Parathyroid adenoma (tissue), 2 donors: ENCODE measurements around the gene FAM227B.

Source experiments
- H2AFZ ChIP-seq: fragments of 300-600 bp; sonication (generic); one replicate; pipeline ENCODE4 v1.7.0; 2017; ENCODE audit warnings: antibody characterized with exemption, mild to moderate bottlenecking
- H3K27ac ChIP-seq: fragments of 300-600 bp; sonication (generic); one replicate; pipeline ENCODE4 v1.7.0; 2017
- H3K27me3 ChIP-seq: fragments of 300-600 bp; sonication (generic); one replicate; pipeline ENCODE4 v1.7.0; 2017; ENCODE audit warnings: low read length; ENCODE audit not compliant: control insufficient read depth, insufficient read depth
- H3K36me3 ChIP-seq: fragments of 300-600 bp; sonication (generic); one replicate; pipeline ENCODE4 v1.7.0; 2017; ENCODE audit warnings: low read length; ENCODE audit not compliant: control insufficient read depth, insufficient read depth
- H3K4me1 ChIP-seq: fragments of 300-600 bp; sonication (generic); one replicate; pipeline ENCODE4 v1.7.0; 2017; ENCODE audit warnings: control low read depth
- H3K4me2 ChIP-seq: fragments of 300-600 bp; sonication (generic); one replicate; pipeline ENCODE4 v1.7.0; 2017; ENCODE audit warnings: low read length
- H3K4me3 ChIP-seq: fragments of 300-600 bp; sonication (generic); one replicate; pipeline ENCODE4 v1.7.0; 2017; ENCODE audit warnings: low read depth, low read length
- H3K79me2 ChIP-seq: fragments of 300-600 bp; sonication (generic); one replicate; pipeline ENCODE4 v1.7.0; 2017; ENCODE audit warnings: control low read depth
- H3K9ac ChIP-seq: fragments of 300-600 bp; sonication (generic); one replicate; pipeline ENCODE4 v1.7.0; 2017; ENCODE audit warnings: mild to moderate bottlenecking
- H3K9me3 ChIP-seq: fragments of 300-600 bp; sonication (generic); one replicate; pipeline ENCODE4 v1.7.0; 2017; ENCODE audit warnings: low read length; ENCODE audit not compliant: control insufficient read depth
- CTCF ChIP-seq: fragments of 300-600 bp; sonication (generic); IDR thresholded peaks from one replicate; pipeline ENCODE4 v1.7.0; 2017; ENCODE audit warnings: antibody characterized with exemption, mild to moderate bottlenecking
- donor health status: primary hyperparathyroidism.

The FAM227B gene

GRCh38 chr15:49645277-49645676 lies 24.7 kb upstream of the FAM227B start:
- no peaks in the 10 kb centered on the region for H3K79me2 ChIP-seq
- no peaks in the 10 kb centered on the region for H3K4me1 ChIP-seq
- no peaks in the 10 kb centered on the region for H3K9me3 ChIP-seq
- no peak overlapping the region for H2AFZ ChIP-seq
- H3K4me3 ChIP-seq: no peak overlapping the region
- H3K27ac ChIP-seq: peak overlapping the region; percentile 20
- no peak overlapping the region for H3K9ac ChIP-seq
- no peaks in the 10 kb centered on the region for H3K36me3 ChIP-seq
- TF ChIP-seq CTCF: no peak
- H3K4me2 ChIP-seq: peak overlapping the region; percentile 34
- H3K27me3 ChIP-seq: no peaks in the 10 kb centered on the region

- no peak overlapping the region for H3K4me2 ChIP-seq
- no peaks in the 10 kb centered on the region for H3K36me3 ChIP-seq
- no peak overlapping the region for H2AFZ ChIP-seq
- no peaks in the 10 kb centered on the region for H3K9me3 ChIP-seq
- no peak overlapping the region for H3K27ac ChIP-seq
- no peak for TF ChIP-seq CTCF
- H3K4me1 ChIP-seq: no peaks in the 10 kb centered on the region
- H3K79me2 ChIP-seq: no peaks in the 10 kb centered on the region
- no peak overlapping the region for H3K9ac ChIP-seq
- H3K4me3 ChIP-seq: no peak overlapping the region
- no peaks in the 10 kb centered on the region for H3K27me3 ChIP-seq
Observed at GRCh38 chr15:49644364-49644794, 23.8 kb upstream of the FAM227B start.

- H3K4me3 ChIP-seq: no peak overlapping the region
- no peaks in the 10 kb centered on the region for H3K9me3 ChIP-seq
- no peak overlapping the region for H3K4me2 ChIP-seq
- H3K4me1 ChIP-seq: no peaks in the 10 kb centered on the region
- H3K27ac ChIP-seq: no peak overlapping the region
- H2AFZ ChIP-seq: no peak overlapping the region
- no peak for TF ChIP-seq CTCF
- H3K9ac ChIP-seq: no peak overlapping the region
- no peaks in the 10 kb centered on the region for H3K27me3 ChIP-seq
- H3K36me3 ChIP-seq: no peaks in the 10 kb centered on the region
- H3K79me2 ChIP-seq: no peaks in the 10 kb centered on the region
Observed at GRCh38 chr15:49637857-49638256, 17.2 kb upstream of the FAM227B start.

GRCh38 chr15:49628379-49628778 lies 7.8 kb upstream of the FAM227B start:
- Histone ChIP-seq H3K4me3 (no peak overlapping the region), H3K27me3 (no peaks in the 10 kb centered on the region), H3K9me3 (no peaks in the 10 kb centered on the region), H3K27ac (no peak overlapping the region), H2AFZ (no peak overlapping the region), H3K9ac (no peak overlapping the region), H3K4me1 (no peaks in the 10 kb centered on the region), H3K79me2 (no peaks in the 10 kb centered on the region), H3K36me3 (no peaks in the 10 kb centered on the region), H3K4me2 (no peak overlapping the region)
- TF ChIP-seq CTCF: no peak

- no peaks in the 10 kb centered on the region for H3K79me2 ChIP-seq
- no peaks in the 10 kb centered on the region for H3K4me1 ChIP-seq
- no peaks in the 10 kb centered on the region for H3K36me3 ChIP-seq
- H3K4me3 ChIP-seq: no peak overlapping the region
- no peak overlapping the region for H2AFZ ChIP-seq
- no peak overlapping the region for H3K4me2 ChIP-seq
- no peak overlapping the region for H3K27ac ChIP-seq
- no peak for TF ChIP-seq CTCF
- no peaks in the 10 kb centered on the region for H3K27me3 ChIP-seq
- H3K9ac ChIP-seq: no peak overlapping the region
- H3K9me3 ChIP-seq: no peaks in the 10 kb centered on the region
Observed at GRCh38 chr15:49627407-49627877, 6.8 kb upstream of the FAM227B start.
